Measurements from ENCODE around the gene ANKRD12.

Gene ANKRD12

DNA sequence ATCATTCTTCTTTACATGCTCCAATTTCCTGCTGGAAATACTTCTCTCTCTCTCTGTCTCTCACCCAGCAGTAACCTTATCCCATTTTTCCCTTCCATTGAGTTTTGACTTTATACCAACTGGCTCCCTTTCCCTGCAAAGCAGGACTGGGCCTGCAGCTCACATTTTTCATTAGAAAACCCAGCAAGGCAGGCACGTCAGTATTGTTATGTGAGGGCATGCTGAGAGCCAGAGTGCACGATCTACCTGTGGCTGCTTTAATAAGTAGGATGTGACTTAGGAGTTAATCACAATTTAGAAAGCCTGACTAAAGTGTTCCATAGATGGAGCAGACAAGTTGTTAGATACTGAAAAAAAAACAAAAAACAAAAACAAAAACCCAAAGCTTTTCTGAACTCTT, 39.2 kb upstream of the ANKRD12 start:
- no peak for TF ChIP-seq CTCF (IDR thresholded peaks at IDR 0.05)
- H3K4me3 Mint-ChIP-seq: no peak overlapping the region
- H3K27ac Mint-ChIP-seq: no peak overlapping the region
- H3K9me3 Mint-ChIP-seq: no peaks in the 10 kb centered on the region
- H3K27me3 Mint-ChIP-seq (ENCODE audit: low read depth, poor library complexity): peaks cover 15% of the 10 kb centered on the region
- no peaks in the 10 kb centered on the region for H3K36me3 Mint-ChIP-seq (ENCODE audit: low read depth)
- DNase-seq: no peak
- peaks cover 30% of the 10 kb centered on the region for H3K4me1 Mint-ChIP-seq

- H3K27me3 Mint-ChIP-seq (ENCODE audit: low read depth, poor library complexity): peaks cover 11% of the 10 kb centered on the region
- peaks cover 42% of the 10 kb centered on the region for H3K4me1 Mint-ChIP-seq
- peak overlapping the region; percentile 31 for H3K4me3 Mint-ChIP-seq
- no peak for TF ChIP-seq CTCF (IDR thresholded peaks at IDR 0.05)
- no peak overlapping the region for H3K27ac Mint-ChIP-seq
- H3K9me3 Mint-ChIP-seq: no peaks in the 10 kb centered on the region
- DNase-seq: no peak
- no peaks in the 10 kb centered on the region for H3K36me3 Mint-ChIP-seq (ENCODE audit: low read depth)
These were observed 35.8 kb upstream of the ANKRD12 start for GRCh38 chr18:9100796-9101195.

DNA sequence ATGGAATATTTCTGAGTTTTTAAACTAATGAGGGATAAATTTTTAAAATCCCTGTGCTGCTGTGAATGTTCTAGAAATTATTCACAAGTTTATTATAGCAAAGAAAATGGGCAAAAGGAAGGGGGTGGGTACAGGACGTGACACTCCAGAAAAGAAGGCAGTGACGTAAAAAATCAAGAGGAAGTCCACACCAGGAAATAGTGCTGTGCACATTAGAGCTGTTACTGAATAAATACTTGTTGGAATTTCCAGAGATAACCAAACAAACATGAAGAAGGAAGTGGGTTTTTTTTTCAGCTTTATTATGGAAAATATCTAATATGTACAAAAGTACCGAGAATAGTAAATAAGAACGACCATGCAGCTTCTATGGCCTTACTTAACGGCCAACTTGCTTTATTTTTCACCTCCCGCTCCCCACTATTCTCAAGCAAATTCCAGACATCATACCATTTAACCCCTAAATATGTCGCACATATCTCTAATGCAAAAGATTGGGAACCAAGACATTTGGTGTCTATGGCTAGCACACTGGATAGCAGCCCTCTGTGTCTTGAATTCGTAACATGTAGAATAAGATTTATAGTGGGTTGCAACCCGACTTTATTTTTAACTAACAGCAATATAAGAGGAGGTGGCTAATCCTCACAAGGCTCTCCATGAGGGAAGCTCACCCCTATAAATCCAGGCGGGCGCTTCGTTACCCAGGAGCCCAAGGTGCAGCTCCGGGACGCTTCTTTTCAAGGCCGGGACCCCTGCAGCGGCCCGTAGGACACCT, 34.7 kb upstream of the ANKRD12 start:
- Mint-ChIP-seq H3K4me3 (peak overlapping the region; percentile 92), H3K36me3 (ENCODE audit: low read depth) (no peaks in the 10 kb centered on the region), H3K27ac (no peak overlapping the region), H3K4me1 (peaks cover 54% of the 10 kb centered on the region), H3K27me3 (ENCODE audit: low read depth, poor library complexity) (peaks cover 11% of the 10 kb centered on the region), H3K9me3 (no peaks in the 10 kb centered on the region)
- TF ChIP-seq CTCF (IDR thresholded peaks at IDR 0.05): no peak
- DNase-seq: no peak

GRCh38 chr18:9102508-9103375, 33.8 kb upstream of the ANKRD12 start, which contains the start of gene NDUFV2:
TSS of gene NDUFV2 (plus strand) at chr18:9102699. CDS start at chr18:9102744, 45 bp downstream.
- peak within 1 kb of the TSS; percentile 92 for H3K4me3 Mint-ChIP-seq
- no peaks in the 10 kb centered on the region for H3K9me3 Mint-ChIP-seq
- no peak for TF ChIP-seq CTCF (IDR thresholded peaks at IDR 0.05)
- peaks cover 11% of the 10 kb centered on the region for H3K27me3 Mint-ChIP-seq (ENCODE audit: low read depth, poor library complexity)
- peak; percentile 99 for DNase-seq
- peaks cover 6% of the 10 kb centered on the region for H3K36me3 Mint-ChIP-seq (ENCODE audit: low read depth)
- peaks cover 62% of the 10 kb centered on the region for H3K4me1 Mint-ChIP-seq
- peak within 1 kb of the TSS; percentile 97 for H3K27ac Mint-ChIP-seq

- peaks cover 7% of the 10 kb centered on the region for H3K36me3 Mint-ChIP-seq (ENCODE audit: low read depth)
- H3K4me3 Mint-ChIP-seq: peak overlapping the region; percentile 92
- no peak for DNase-seq
- no peak for TF ChIP-seq CTCF (IDR thresholded peaks at IDR 0.05)
- no peaks in the 10 kb centered on the region for H3K9me3 Mint-ChIP-seq
- peak overlapping the region; percentile 97 for H3K27ac Mint-ChIP-seq
- peaks cover 67% of the 10 kb centered on the region for H3K4me1 Mint-ChIP-seq
- peaks cover 10% of the 10 kb centered on the region for H3K27me3 Mint-ChIP-seq (ENCODE audit: low read depth, poor library complexity)
These were observed 33.2 kb upstream of the ANKRD12 start for GRCh38 chr18:9103376-9103873.
